Measurements from ENCODE around the gene AADACL4.
A peak's percentile ranks its signal among the peaks of the same experiment; 100 is the strongest.

The AADACL4 gene

GRCh38 chr1:12634696-12635202, 9.1 kb upstream of the AADACL4 start:
- TF ChIP-seq CTCF (conservative IDR thresholded peaks at IDR 0.05; ENCODE audit: control insufficient read depth, insufficient read depth, low read depth, low read length): no peak

GRCh38 chr1:12636098-12636950, 7.6 kb upstream of the AADACL4 start:
- TF ChIP-seq CTCF (conservative IDR thresholded peaks at IDR 0.05; ENCODE audit: control insufficient read depth, insufficient read depth, low read depth, low read length): no peak
- peak; percentile 77 for DNase-seq (ENCODE audit: low read depth)

More at GRCh38 chr1:12634696-12635202, 9.1 kb upstream of the AADACL4 start:
- no peak for DNase-seq (ENCODE audit: low read depth)
- no peak overlapping the region for H3K4me3 ChIP-seq (ENCODE audit: control insufficient read depth, low read depth, low read length)

GRCh38 chr1:12637693-12638092, 6.2 kb upstream of the AADACL4 start:
- TF ChIP-seq CTCF (conservative IDR thresholded peaks at IDR 0.05; ENCODE audit: control insufficient read depth, insufficient read depth, low read depth, low read length): no peak
- no peak for DNase-seq (ENCODE audit: low read depth)
- no peak overlapping the region for H3K4me3 ChIP-seq (ENCODE audit: control insufficient read depth, low read depth, low read length)

More at GRCh38 chr1:12636098-12636950, 7.6 kb upstream of the AADACL4 start:
- H3K4me3 ChIP-seq (ENCODE audit: control insufficient read depth, low read depth, low read length): no peak overlapping the region

- DNase-seq (ENCODE audit: low read depth): no peak
- no peak overlapping the region for H3K4me3 ChIP-seq (ENCODE audit: control insufficient read depth, low read depth, low read length)
- no peak for TF ChIP-seq CTCF (conservative IDR thresholded peaks at IDR 0.05; ENCODE audit: control insufficient read depth, insufficient read depth, low read depth, low read length)
Measured at GRCh38 chr1:12640237-12640957, 3.5 kb upstream of the AADACL4 start.

GRCh38 chr1:12640958-12641272, 3.0 kb upstream of the AADACL4 start:
- DNase-seq (ENCODE audit: low read depth): no peak
- H3K4me3 ChIP-seq (ENCODE audit: control insufficient read depth, low read depth, low read length): no peak overlapping the region
- TF ChIP-seq CTCF (conservative IDR thresholded peaks at IDR 0.05; ENCODE audit: control insufficient read depth, insufficient read depth, low read depth, low read length): no peak

GRCh38 chr1:12643079-12643478, 806 bp upstream of the AADACL4 start:
- no peak overlapping the region for H3K4me3 ChIP-seq (ENCODE audit: control insufficient read depth, low read depth, low read length)
- TF ChIP-seq CTCF (conservative IDR thresholded peaks at IDR 0.05; ENCODE audit: control insufficient read depth, insufficient read depth, low read depth, low read length): no peak
- DNase-seq (ENCODE audit: low read depth): no peak
